Activated CD4-positive, alpha-beta T cell treated with anti-CD3 and anti-CD28 coated beads for 1 hour (primary cell): ENCODE results near the gene HLCS.

Source experiments
- DNase-seq: peaks from one replicate; pipeline ENCODE4 v3.0.0-alpha.2; 2020

HLCS gene

GRCh38 chr21:36713746-36714145 lies 252.7 kb downstream of the HLCS start:
- DNase-seq: no peak

- no peak for DNase-seq
Observed at GRCh38 chr21:36710729-36711048, 255.8 kb downstream of the HLCS start.

- DNase-seq: peak; percentile 6
Observed at GRCh38 chr21:36709868-36710728, 256.4 kb downstream of the HLCS start.

DNA sequence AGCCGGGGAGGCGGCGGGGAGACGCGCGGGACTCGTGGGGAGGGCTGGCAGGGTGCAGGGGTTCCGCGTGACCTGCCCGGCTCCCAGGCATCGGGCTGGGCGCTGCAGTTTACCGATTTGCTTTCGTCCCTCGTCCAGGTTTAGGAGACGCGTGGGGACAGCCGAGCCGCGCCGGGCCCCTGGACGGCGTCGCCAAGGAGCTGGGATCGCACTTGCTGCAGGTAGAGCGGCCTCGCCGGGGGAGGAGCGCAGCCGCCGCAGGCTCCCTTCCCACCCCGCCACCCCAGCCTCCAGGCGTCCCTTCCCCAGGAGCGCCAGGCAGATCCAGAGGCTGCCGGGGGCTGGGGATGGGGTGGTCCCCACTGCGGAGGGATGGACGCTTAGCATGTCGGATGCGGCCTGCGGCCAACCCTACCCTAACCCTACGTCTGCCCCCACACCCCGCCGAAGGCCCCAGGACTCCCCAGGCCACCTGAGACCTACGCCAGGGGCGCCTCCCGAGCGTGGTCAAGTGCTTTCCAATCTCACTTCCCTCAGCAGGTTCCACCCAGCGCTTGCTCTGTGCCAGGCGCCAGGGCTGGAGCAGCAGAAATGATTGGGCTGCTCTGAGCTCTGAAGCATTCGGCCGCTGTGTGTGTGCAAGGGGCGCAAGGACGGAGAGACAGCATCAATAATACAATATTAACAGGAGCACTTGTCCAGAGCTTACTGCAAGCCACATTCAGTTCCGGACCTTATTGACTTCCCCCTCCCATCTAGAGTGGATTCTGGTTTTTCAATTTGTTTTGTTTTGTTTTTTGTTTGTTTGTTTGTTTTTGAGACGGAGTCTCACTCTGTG lies 257.2 kb downstream of the HLCS start:
- DNase-seq: peak; percentile 6

DNA sequence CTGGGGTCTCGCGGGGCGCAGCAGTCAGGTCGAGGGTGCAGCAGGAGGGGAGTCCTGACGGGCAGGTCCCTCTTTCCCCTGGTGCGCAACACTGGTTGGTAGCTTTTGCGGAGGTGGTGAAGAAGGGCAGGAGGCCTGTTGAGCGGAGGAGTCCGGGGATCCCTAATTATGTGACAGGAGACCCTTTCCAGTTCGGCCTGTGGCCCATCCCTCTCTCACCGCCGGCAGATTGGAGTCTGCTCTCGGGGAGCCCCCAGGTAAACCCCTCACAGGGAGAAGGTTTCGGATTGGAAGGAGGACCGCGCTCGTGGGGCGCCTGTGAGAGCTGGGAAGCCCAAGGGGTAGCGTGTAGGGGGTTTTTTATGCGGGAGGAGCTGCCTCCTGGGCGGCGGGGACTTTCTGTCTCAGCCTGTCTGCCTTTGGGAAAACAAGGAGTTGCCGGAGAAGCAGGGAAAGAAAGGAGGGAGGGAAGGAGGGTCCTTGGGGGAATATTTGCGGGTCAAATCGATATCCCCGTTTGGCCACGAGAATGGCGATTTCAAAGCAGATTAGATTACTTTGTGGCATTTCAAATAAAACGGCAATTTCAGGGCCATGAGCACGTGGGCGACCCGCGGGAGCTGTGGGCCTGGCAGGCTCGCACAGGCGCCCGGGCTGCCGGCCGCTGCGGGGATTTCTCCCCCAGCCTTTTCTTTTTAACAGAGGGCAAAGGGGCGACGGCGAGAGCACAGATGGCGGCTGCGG lies 258.0 kb downstream of the HLCS start:
- DNase-seq: peak; percentile 6

DNA sequence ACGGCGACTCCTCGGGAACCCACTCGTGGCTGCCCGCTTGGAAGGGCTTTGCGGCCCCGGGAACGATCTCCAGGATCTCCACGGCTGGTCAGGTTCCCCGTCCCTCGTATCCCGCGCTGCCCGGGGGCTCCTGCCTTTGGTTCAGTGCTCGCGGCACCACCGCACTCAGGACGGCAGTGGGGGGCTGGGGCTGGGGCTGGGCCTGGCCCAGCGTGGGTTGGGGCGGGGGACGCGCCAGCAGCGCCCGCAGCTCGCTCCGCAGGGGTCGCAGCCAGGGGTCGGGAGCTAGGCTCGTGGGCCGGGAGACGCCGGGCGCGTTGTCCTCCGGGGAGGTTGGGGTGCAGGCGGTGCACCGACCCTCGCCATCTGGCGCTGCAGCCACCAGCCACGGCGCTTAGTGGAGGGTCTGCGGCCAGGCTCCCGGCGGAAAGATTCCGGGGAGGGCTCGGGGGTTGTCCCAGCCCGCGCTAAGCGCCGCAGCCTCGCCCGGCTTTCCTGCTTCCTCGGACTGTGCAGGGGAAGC lies 258.6 kb downstream of the HLCS start:
- peak; percentile 0 for DNase-seq

GRCh38 chr21:36706951-36707762 lies 259.3 kb downstream of the HLCS start:
- peak; percentile 6 for DNase-seq

GRCh38 chr21:36706482-36706852 lies 260.0 kb downstream of the HLCS start:
- peak; percentile 1 for DNase-seq

DNA sequence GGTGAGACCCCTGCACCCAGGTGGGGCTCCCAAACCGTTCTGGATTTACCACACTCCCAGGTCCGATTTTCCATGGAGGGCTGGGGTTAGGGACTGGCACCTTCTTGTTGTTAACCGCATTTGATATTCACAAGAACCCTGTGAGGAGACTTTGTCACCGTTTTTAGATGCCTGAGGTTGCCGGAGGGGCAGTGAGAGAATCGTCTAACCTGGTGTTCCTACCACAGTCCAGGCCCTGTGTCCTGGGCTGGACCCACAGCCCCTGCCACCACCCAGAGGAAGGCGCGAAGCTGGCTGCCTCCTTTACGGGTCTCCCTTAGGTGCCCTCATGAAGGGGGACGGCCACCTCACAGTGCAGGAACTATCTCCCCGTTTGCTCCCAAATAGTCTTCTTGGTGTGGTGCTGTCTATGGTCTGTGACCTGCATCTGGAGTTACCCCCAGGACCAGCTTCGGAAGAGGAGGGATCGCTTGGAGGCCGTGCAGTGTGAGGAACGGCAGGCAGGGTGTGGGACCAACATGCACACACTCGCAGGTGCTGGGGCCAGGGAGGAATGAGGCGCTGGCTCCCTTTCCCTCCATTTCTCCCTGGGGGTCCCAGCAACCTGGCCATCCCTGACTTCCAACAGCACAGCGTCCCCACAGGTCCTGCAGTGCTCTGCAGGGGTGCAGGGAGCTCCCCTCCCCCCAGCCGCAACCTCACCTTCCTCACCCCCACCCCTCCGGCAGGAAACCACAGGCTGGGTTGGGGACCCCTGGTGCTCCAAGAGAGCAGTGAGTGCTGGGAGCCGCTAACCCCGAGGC lies 260.6 kb downstream of the HLCS start:
- peak; percentile 6 for DNase-seq

DNA sequence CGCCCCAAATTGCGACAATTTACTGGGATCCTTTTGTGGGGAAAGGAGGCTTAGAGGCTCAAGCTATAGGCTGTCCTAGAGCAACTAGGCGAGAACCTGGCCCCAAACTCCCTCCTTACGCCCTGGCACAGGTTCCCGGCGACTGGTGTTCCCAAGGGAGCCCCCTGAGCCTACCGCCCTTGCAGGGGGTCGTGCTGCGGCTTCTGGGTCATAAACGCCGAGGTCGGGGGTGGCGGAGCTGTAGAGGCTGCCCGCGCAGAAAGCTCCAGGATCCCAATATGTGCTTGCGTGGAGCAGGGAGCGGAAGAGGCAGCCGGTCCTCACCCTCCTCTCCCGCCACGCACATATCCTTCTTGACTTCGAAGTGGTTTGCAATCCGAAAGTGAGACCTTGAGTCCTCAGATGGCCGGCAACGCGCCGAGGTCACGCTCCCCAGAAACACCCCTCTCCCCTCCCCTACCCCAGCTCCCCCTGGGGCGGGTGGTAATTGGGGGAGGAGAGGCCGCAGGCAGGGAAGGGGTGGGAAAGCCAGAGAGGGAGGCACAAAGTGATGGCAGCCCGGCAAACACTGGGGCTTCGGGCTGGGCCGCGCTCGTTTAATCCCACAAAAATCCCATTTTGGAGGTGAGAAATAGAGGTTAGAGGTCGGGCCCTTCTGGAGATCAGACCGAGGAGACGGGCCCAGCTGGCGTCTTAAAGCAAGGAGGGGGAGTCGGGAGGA lies 261.4 kb downstream of the HLCS start:
- DNase-seq: peak; percentile 5

DNA sequence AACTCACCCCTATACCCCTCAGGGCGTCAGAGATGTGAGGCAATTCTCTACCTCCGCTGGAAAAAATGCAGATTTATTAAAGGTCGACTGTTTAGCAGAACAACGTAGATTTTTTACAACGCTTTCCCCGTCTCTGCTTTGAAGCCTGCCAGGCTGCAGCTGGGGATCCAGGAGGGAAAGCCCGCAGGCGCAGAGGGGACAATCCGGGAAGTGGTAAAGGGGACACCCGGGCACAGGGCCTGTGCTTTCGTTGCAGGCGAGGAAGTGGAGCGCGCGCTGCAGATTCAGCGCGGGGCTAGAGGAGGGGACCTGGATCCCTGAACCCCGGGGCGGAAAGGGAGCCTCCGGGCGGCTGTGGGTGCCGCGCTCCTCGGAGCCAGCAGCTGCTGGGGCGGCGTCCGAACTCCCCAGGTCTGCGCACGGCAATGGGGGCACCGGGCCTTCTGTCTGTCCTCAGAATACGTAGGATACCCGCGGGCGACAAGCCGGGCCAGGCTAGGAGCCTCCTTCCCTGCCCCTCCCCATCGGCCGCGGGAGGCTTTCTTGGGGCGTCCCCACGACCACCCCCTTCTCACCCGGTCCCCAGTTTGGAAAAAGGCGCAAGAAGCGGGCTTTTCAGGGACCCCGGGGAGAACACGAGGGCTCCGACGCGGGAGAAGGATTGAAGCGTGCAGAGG lies 262.1 kb downstream of the HLCS start:
- DNase-seq: peak; percentile 0

DNA sequence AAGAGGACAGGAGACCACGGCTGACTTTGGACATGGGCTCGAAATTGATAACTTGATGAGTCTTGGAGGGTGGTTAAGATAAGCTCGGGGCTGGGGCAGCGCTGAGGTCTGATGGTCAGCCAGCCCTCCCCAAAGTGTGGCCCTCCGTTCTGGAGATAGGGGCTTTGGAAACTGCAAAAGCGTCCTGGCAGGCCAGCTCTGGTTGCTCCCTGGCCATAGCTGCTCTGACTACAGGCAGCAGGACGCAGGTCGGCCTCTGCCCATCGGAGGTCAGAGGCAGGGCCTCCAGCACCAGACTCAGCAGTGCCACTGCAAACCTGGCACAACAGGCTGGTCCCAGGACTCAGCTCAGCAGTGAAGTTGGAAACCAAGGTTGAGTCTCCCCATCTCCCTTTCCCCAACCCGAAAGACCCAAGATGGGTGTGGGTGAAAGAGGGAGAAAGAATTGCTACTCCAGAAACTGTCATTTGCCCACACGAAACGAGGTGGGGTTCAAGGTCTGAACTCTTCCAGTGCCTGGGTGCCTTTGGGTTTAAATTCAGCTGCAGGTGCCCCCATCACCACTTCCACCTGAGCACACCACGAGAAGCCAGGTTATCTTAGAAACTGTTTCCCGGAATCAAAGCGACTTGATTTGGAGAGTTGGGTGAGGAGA lies 262.7 kb downstream of the HLCS start:
- DNase-seq: no peak

DNA sequence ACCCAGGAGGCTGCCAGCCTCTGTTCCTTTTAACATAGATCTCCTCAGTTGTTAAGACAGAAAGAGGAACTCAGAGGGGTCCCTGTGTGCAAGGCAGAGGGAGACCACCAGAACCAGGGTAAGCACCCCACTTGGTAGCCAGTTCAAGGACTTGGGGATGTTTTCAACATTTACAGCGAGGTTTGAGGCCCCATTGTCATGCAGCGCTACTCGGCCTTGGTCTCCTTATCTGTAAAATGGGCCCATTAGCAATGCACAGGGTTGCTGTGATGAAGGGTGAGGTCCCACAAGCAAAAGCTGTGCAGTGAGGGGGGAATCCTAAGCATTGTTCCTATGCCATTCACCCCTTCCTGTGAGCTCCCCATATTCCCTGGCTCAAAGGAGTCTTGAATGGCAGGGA lies 263.3 kb downstream of the HLCS start:
- no peak for DNase-seq

GRCh38 chr21:36702622-36702968 lies 263.9 kb downstream of the HLCS start:
- DNase-seq: no peak

DNA sequence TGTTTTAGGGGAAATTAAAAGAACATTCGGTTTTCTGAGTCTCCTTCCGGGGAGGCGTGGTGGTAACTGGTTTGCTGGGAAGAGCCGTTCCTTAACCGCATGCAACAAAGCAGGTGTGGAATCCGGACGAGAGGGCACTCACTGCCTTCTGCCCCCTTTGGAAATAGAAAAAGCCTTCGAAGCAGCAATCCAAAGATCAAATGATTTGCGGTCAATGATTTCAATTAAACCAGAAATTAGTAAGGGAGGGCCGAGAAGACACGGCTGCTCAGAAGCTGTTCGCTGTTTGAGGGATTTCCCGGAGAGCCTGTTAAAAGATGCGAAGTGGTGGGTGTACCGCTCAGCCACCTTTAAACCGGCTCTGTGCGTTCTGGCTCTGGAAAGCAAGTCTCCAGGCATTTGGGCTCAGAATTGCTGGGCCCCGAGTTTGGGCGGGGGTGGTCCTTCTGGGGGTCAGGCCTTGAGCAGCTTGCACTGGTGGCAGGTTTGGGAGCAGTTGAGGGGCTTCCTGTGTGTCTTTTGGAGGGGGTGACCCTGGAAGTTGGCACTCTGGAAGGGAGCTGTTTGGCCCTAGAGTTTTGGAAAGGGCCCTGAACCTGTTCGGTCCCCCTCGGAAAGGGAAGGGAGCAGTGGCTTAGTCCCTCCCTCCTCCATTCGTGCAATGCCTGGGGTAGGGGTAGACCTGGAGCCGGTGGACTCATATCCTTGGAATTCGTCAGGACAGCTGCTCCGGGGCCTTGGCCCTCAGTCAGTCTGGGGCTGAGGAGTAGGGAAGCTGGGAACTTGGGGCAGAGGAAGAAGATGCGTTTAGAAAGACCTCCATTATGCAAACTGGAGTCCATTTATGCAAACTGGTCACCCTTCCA lies 264.5 kb downstream of the HLCS start:
- no peak for DNase-seq

GRCh38 chr21:36700971-36701755 lies 265.3 kb downstream of the HLCS start:
- no peak for DNase-seq
